Activated B cell treated with CpG ODN at 0.5 μM for 24 hours (primary cell): ENCODE data around the gene MKLN1. TPM values are rescaled to one million over a fixed set of nuclear protein-coding genes. Genes with fewer than 3 reads are reported as not detected.
A peak's percentile ranks its signal among the peaks of the same experiment; 100 is the strongest.
"Not testable (repeated sequence)": the region's sequence is repeated elsewhere in the genome, so short reads cannot be mapped to it uniquely, and the experiment has no call there.

ENCODE experiments used
- ATAC-seq: fragments of 200-7000 bp; cut with Tn5 transposase; one replicate; pipeline ENCODE4 v1.10.0; 2021; ENCODE audit warnings: low read depth, mild to moderate bottlenecking, moderate library complexity
- CTCF ChIA-PET: fragments of 350-600 bp; sonication (Branson Sonifier 250); formaldehyde crosslinking; loops from one replicate; lab custom pipeline; 2021; ENCODE audit warnings: antibody characterized with exemption; lab: Charles Lee
- POLR2A ChIA-PET: fragments of 350-600 bp; sonication (Branson Sonifier 250); formaldehyde crosslinking; loops from one replicate; lab custom pipeline; 2021; ENCODE audit warnings: antibody characterized with exemption; lab: Charles Lee
- DNase-seq: peaks from one replicate; pipeline ENCODE4 v3.0.0; 2022
- H3K27ac Mint-ChIP-seq: one replicate; pipeline ENCODE4 v1.8.0; 2020; ENCODE audit warnings: mixed read lengths
- H3K27me3 Mint-ChIP-seq: one replicate; pipeline ENCODE4 v1.8.0; 2021; ENCODE audit warnings: mixed read lengths
- H3K36me3 Mint-ChIP-seq: one replicate; pipeline ENCODE4 v1.8.0; 2021; ENCODE audit warnings: low read depth, mixed read lengths
- H3K4me1 Mint-ChIP-seq: one replicate; pipeline ENCODE4 v1.8.0; 2021; ENCODE audit warnings: mixed read lengths
- H3K4me3 Mint-ChIP-seq: one replicate; pipeline ENCODE4 v1.8.0; 2020; ENCODE audit warnings: mild to moderate bottlenecking, mixed read lengths
- H3K9me3 Mint-ChIP-seq: one replicate; pipeline ENCODE4 v1.8.0; 2020; ENCODE audit warnings: mixed read lengths
- CTCF ChIP-seq: fragments of 200-600 bp; IDR thresholded peaks from one replicate; pipeline ENCODE4 v1.8.0; 2022; ENCODE audit warnings: antibody characterized with exemption, mild to moderate bottlenecking
- intact Hi-C: fragments of 100-400 bp; cut with micrococcal nuclease; formaldehyde crosslinking; loops from one replicate; pipeline ENCODE4 v1.15.1; 2024
- total RNA-seq: library from RNA; stranded (reverse); gene quantifications from 2 replicates; pipeline ENCODE4 v1.2.3, GENCODE V29; 2022

MKLN1 gene
- total RNA-seq, 1 donor from 2014 or later, result 64.6 TPM

- intact Hi-C loops, result no loop called here
- POLR2A ChIA-PET, result no interaction called here
- no peak for ATAC-seq
- no peak overlapping the region for H3K4me3 Mint-ChIP-seq
- no peak for TF ChIP-seq CTCF
- H3K36me3 Mint-ChIP-seq, result peaks cover 48% of the 10 kb centered on the region
- no peak overlapping the region for H3K27ac Mint-ChIP-seq
- no peaks in the 10 kb centered on the region for H3K9me3 Mint-ChIP-seq
- no peaks in the 10 kb centered on the region for H3K27me3 Mint-ChIP-seq
- no peaks in the 10 kb centered on the region for H3K4me1 Mint-ChIP-seq
- no peak for DNase-seq
- CTCF ChIA-PET, result no interaction called here
Measured at GRCh38 chr7:131413711-131414110, 86.0 kb downstream of the MKLN1 start.

GRCh38 chr7:131424219-131424822, 96.6 kb downstream of the MKLN1 start:
- H3K4me3 Mint-ChIP-seq, result no peak overlapping the region
- no peaks in the 10 kb centered on the region for H3K9me3 Mint-ChIP-seq
- peaks cover 2% of the 10 kb centered on the region for H3K4me1 Mint-ChIP-seq
- POLR2A ChIA-PET, result interaction anchor here (0.8 kb wide), 1 partner anchor 348 kb away, joined by 3 read pairs; no protein-coding TSS in a partner anchor
- no peak for TF ChIP-seq CTCF
- peaks cover 41% of the 10 kb centered on the region for H3K36me3 Mint-ChIP-seq
- CTCF ChIA-PET, result interaction anchor here (0.6 to 5.1 kb wide), 10 partner anchors 7 to 527 kb away, joined by 3 to 23 read pairs (median 3); no protein-coding TSS in a partner anchor
- intact Hi-C loops, result loop anchor here (1.0 to 5.0 kb wide), 5 partner anchors 317 to 549 kb away; no protein-coding TSS in a partner anchor
- H3K27ac Mint-ChIP-seq, result no peak overlapping the region
- ATAC-seq (peak; percentile 81), DNase-seq (no peak)
- no peaks in the 10 kb centered on the region for H3K27me3 Mint-ChIP-seq

GRCh38 chr7:131425992-131426391, 98.3 kb downstream of the MKLN1 start:
- Mint-ChIP-seq H3K36me3 (peaks cover 40% of the 10 kb centered on the region), H3K27me3 (no peaks in the 10 kb centered on the region), H3K9me3 (no peaks in the 10 kb centered on the region), H3K27ac (no peak overlapping the region), H3K4me1 (peaks cover 2% of the 10 kb centered on the region), H3K4me3 (no peak overlapping the region)
- CTCF ChIA-PET, result interaction anchor here (2.0 to 5.1 kb wide), 2 partner anchors 357 to 444 kb away, joined by 7 to 23 read pairs; no protein-coding TSS in a partner anchor
- DNase-seq, result no peak
- TF ChIP-seq CTCF, result no peak
- POLR2A ChIA-PET, result no interaction called here
- no peak for ATAC-seq
- intact Hi-C loops, result loop anchor here (2.0 kb wide), 1 partner anchor 529 kb away; no protein-coding TSS in a partner anchor

- POLR2A ChIA-PET, H3K9me3 Mint-ChIP-seq, H3K27me3 Mint-ChIP-seq, H3K27ac Mint-ChIP-seq, H3K4me1 Mint-ChIP-seq, H3K4me3 Mint-ChIP-seq, DNase-seq, ATAC-seq, intact Hi-C loops: not testable (repeated sequence)
- H3K36me3 Mint-ChIP-seq, result peaks cover 55% of the 10 kb centered on the region
- CTCF ChIA-PET, result interaction anchor here (0.8 kb wide), 1 partner anchor 534 kb away, joined by 3 read pairs; no protein-coding TSS in a partner anchor
Measured at GRCh38 chr7:131430826-131431225, 103.2 kb downstream of the MKLN1 start.

GRCh38 chr7:131431289-131431688, 103.6 kb downstream of the MKLN1 start:
- ChIA-PET CTCF (interaction anchor here (0.8 kb wide), 1 partner anchor 534 kb away, joined by 3 read pairs; no protein-coding TSS in a partner anchor), POLR2A (no interaction called here)
- DNase-seq, result no peak
- Mint-ChIP-seq H3K9me3 (no peaks in the 10 kb centered on the region), H3K36me3 (peaks cover 58% of the 10 kb centered on the region), H3K27ac (no peak overlapping the region), H3K4me3 (no peak overlapping the region), H3K4me1 (no peaks in the 10 kb centered on the region), H3K27me3 (no peaks in the 10 kb centered on the region)
- no peak for ATAC-seq
- TF ChIP-seq CTCF, result no peak
- intact Hi-C loops, result no loop called here
